AG04450 (cell line): ENCODE measurements around the gene TAC3. TPM values are rescaled to one million over a fixed set of nuclear protein-coding genes. Genes with fewer than 3 reads are reported as not detected.

Source experiments
- CTCF ChIA-PET: fragments of 300-600, 350-600 bp; formaldehyde crosslinking; extraction: SDS; loops from one replicate; lab custom pipeline; 2022; ENCODE audit warnings: antibody characterized with exemption, inconsistent platforms; lab: Charles Lee
- POLR2A ChIA-PET: fragments of 350-600 bp; formaldehyde crosslinking; extraction: SDS; loops from one replicate; lab custom pipeline; 2021; ENCODE audit warnings: antibody characterized with exemption, inconsistent platforms; lab: Yijun Ruan, JAX
- DNase-seq: peaks from one replicate; pipeline ENCODE4 v3.0.0-alpha.2; 2011; ENCODE audit warnings: low read depth, low spot score
- H3K27ac ChIP-seq: one replicate; pipeline ENCODE4 v1.5.1; 2012; ENCODE audit warnings: low read depth, low read length, control low read depth
- H3K27me3 ChIP-seq: one replicate; pipeline ENCODE4 v1.6.0; 2012; ENCODE audit warnings: low read length; ENCODE audit not compliant: control insufficient read depth, insufficient read depth
- H3K4me3 ChIP-seq: 2 replicates; pipeline ENCODE4 v1.5.1; 2011; ENCODE audit warnings: mild to moderate bottlenecking, low read depth, low read length, control low read depth
- H3K9me3 ChIP-seq: 2 replicates; pipeline ENCODE4 v1.5.1; 2012; ENCODE audit warnings: low read length; ENCODE audit not compliant: control insufficient read depth, insufficient read depth
- polyA plus RNA-seq: library from polyadenylated mRNA; depleted of rRNA; stranded (reverse); fragments of >200 nt; gene quantifications from 2 replicates; pipeline ENCODE4 v1.2.3, GENCODE V29; 2011
- TF ChIP-seq, protein P1 (sequence below): IDR thresholded peaks from 2 replicates; pipeline ENCODE4 v1.5.1; 2011; ENCODE audit warnings: low read depth, low read length, control low read depth, inconsistent platforms

TAC3 gene
- polyA plus RNA-seq, 1 experiment = 8.0 TPM

DNA sequence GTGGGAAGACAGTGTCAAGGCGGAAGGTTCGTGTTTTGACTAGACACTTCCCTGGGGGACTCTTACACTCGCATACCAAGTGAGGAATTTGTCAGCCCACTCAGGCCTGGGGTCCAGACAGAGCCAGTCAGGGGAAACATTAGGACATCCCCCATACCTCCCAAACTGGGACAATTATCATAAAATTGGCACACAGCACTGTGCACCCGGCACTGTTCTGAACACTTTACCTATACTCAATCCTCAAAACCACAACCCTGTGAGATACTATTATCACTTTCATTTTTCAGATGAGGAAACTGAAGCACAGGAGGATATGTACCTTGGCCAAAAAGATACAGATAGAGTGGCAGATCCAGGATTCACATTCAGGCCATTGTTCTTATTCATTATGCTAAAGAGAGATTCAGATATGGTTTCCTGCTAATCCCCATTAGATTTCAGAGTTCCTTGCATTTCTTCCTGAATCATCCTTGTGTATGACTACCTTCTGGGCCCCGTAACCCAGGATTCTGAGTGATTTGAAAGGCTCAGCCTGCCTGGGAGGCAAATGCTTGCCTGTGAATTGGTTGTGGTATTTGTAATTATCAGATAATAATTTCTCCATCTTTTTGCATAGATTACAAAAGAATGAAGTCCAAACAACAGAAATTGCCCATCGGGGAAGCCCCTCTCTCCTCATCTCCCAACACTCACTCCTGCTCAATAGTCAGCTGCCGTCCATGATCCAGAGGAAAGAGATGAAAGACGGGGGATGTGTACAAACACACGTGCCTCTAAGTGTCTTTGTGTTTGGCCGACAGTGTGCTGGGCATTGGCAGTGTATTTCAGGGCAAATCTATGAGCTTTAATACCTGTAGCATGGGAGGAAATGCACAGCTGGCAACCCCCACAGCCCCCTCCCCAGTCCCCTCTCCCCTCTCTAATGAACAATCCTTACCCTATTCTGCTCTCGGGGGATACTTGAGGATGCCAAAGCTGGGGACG is 4.6 kb downstream of the TAC3 start:
- Histone ChIP-seq H3K27ac (no peak overlapping the region), H3K9me3 (no peaks in the 10 kb centered on the region), H3K27me3 (peaks cover 43% of the 10 kb centered on the region), H3K4me3 (no peak overlapping the region)
- ChIA-PET CTCF (interaction anchor here (15.4 kb wide), 1 partner anchor 48 kb away, joined by 273 read pairs; no protein-coding TSS in a partner anchor), POLR2A (no interaction called here)
- no peak for DNase-seq
- TF ChIP-seq, protein P1, sequence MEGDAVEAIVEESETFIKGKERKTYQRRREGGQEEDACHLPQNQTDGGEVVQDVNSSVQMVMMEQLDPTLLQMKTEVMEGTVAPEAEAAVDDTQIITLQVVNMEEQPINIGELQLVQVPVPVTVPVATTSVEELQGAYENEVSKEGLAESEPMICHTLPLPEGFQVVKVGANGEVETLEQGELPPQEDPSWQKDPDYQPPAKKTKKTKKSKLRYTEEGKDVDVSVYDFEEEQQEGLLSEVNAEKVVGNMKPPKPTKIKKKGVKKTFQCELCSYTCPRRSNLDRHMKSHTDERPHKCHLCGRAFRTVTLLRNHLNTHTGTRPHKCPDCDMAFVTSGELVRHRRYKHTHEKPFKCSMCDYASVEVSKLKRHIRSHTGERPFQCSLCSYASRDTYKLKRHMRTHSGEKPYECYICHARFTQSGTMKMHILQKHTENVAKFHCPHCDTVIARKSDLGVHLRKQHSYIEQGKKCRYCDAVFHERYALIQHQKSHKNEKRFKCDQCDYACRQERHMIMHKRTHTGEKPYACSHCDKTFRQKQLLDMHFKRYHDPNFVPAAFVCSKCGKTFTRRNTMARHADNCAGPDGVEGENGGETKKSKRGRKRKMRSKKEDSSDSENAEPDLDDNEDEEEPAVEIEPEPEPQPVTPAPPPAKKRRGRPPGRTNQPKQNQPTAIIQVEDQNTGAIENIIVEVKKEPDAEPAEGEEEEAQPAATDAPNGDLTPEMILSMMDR = no peak

DNA sequence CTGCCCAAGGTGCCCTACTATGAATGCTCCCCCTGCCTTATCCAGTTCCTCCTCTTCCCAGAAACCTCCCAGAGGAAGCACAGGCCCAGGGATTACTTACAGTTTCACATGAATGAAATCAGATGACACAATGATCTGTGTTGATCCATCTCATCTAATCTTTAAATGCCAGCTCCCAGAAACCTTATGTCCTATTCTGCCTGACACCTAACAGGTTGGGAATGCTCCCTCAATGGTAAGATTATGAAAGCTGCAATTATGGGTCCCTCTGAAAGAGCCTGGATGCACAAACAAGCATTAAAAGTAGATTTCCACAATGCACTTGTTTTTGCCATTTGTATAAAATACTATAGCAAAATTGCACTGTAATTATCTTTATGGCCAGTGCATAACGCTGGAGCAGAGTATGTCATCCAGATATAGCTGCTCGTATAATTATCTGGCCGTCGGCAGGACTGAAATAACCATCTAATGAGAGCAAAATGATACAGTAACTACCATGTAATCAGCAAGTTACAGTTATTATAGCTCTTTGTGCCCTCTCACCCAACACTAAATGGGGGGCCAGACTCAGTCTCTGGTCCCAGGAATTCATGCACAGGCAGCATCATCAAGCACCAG is 5.6 kb downstream of the TAC3 start:
- no peak overlapping the region for H3K27ac ChIP-seq
- H3K27me3 ChIP-seq = peaks cover 34% of the 10 kb centered on the region
- TF ChIP-seq, protein P1 = no peak
- ChIA-PET CTCF (interaction anchor here (15.4 kb wide), 1 partner anchor 49 kb away, joined by 273 read pairs; no protein-coding TSS in a partner anchor), POLR2A (no interaction called here)
- no peak overlapping the region for H3K4me3 ChIP-seq
- DNase-seq = no peak
- H3K9me3 ChIP-seq = no peaks in the 10 kb centered on the region; the same call in 1 of the 2 replicates

DNA sequence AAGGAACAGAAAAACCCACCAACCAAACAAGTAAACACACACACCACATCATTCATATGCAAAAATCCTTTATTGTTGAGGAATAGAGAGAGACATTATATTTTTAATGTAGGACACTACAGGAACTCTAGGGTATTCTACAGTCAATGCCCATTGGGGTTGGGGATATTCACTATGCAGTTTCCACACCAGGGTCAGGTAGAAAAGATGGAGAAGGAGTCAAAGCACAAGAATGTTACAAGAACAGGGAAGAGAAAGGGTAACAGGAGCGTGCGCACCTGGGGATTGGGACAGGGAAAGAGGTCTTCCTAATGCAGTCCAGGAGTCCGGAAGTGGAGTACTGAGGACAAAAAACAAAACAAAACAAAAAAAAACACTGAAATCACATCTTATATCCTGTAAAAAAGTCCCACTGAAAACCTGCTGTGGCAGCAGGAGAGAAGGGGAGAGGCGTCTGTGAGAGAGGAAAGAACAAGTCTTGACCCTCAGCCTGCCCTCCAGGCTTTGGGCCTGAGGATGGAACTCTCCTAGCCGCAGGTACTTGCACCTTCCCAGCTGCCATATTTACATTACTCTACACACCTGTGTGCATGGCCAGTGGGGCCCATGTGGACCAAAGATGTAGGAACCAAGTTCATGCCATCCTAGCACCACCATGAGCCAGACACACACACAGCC is 6.2 kb downstream of the TAC3 start:
- CTCF ChIA-PET = interaction anchor here (2.1 to 15.4 kb wide), 3 partner anchors 7 to 102 kb away, joined by 7 to 273 read pairs (median 15); partner anchors contain the start of genes STAT6 and TAC3
- Histone ChIP-seq H3K27ac (no peak overlapping the region), H3K4me3 (no peak overlapping the region), H3K27me3 (peaks cover 27% of the 10 kb centered on the region), H3K9me3 (no peaks in the 10 kb centered on the region; the same call in 1 of the 2 replicates)
- DNase-seq = no peak
- POLR2A ChIA-PET = interaction anchor here (1.1 kb wide), 1 partner anchor 102 kb away, joined by 6 read pairs; no protein-coding TSS in a partner anchor
- TF ChIP-seq, protein P1 = no peak

DNA sequence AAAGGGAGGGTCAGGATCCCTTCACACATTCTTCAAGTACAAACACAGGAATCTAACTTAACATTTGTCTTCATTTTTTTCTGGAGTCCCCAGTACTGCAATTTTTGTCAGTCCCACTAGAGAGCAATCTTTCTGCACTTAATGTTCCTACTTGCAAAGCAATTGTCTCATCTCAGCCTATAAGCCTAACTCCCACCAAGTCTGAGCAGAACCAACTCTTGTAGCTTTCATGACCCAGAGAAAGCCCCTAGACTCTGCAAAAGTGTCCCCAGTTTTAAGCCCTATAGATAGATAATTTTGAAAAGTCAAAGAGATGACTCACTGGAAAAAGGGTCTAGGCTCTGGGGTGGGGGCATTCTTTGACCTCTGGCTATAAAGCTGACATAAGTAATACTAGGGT is 8.2 kb downstream of the TAC3 start:
- TF ChIP-seq, protein P1 = peak; percentile 78
- Histone ChIP-seq H3K27me3 (peaks cover 10% of the 10 kb centered on the region), H3K27ac (no peak overlapping the region), H3K4me3 (no peak overlapping the region), H3K9me3 (no peaks in the 10 kb centered on the region; the same call in 1 of the 2 replicates)
- peak; percentile 46 for DNase-seq
- CTCF ChIA-PET = interaction anchor here (0.5 to 15.4 kb wide), 18 partner anchors 9 to 245 kb away, joined by 3 to 273 read pairs (median 4); partner anchors contain the start of genes HSD17B6, MYO1A, NAB2 and STAT6
- POLR2A ChIA-PET = interaction anchor here (0.6 kb wide), 1 partner anchor 52 kb away, joined by 4 read pairs; no protein-coding TSS in a partner anchor
